GM18508 (cell line): ENCODE results near the gene OGFOD2.

Experiments used
- ATAC-seq: cut with Tn5 transposase; IDR thresholded peaks from one replicate; pipeline ENCODE4 v1.9.1; 2021; ENCODE audit warnings: moderate number of reproducible peaks; ENCODE audit not compliant: insufficient read depth, unreplicated experiment

The OGFOD2 gene

GRCh38 chr12:122985338-122986257 lies 10.6 kb downstream of the OGFOD2 start:
- ATAC-seq: no peak

GRCh38 chr12:122986258-122986871 lies 11.3 kb downstream of the OGFOD2 start:
- no peak for ATAC-seq

DNA sequence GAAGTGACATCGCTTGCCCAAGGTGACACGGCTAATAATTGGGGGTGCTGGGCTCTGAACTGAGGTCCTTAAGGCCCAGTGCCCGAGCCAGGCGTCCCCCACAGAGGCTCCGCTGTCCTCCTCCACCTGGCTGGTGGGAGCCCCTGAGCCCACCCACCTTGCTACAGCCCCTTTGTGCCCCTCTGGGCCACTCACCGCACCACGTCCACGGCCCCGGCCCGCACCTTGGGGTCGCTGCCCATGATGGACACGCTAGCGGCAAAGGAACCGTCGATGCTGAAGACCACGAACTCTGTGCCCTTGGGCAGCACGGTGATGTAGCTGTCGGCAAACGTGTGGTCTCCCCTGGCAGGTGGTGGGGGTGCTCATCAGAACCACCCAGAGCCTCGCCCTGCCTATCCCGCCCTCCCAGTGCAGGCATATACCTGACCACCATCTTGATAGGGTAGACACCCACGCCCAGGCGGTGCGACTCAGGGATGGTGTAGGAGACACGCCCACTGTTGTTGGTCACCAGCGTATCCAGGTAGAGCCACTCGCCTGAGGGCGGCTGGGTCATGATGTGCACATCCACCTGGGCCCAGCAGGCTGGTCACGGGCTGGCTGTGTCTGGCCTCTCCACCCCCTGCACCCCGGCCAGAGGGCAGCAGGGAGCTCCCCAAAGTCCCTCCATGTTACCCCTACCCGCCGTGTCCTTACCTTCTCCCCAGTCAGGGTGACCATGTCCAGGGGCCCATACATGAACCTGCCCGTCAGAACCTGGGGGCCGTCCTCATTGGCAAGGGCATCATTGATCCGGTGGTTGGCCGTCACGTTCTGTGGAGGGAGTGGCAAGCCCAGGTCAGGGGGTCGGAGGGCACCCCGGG lies 12.3 kb downstream of the OGFOD2 start:
- ATAC-seq: no peak

DNA sequence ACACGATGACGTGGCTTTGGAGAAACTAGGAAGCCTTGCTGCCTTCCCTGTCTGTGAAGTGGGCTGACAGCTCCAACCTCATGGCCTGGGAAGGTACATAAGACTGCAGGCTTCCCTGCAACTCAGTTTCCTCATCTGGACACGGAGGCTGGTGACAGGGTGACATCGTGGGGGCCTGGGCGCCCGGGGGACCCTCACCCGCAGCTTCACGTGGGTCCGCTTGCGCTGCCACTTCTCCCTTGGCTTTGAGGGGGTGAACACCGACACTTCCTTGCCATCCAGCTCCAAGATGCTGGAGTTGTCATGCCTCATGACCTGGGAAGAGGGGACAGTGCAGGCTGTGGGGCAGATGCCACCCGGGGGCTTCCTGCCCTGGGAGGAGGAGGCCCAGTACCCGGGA lies 13.0 kb downstream of the OGFOD2 start:
- ATAC-seq: no peak

- no peak for ATAC-seq
These were observed 13.7 kb downstream of the OGFOD2 start for GRCh38 chr12:122988612-122989212.

GRCh38 chr12:122989225-122989839 lies 14.3 kb downstream of the OGFOD2 start:
- ATAC-seq: no peak

DNA sequence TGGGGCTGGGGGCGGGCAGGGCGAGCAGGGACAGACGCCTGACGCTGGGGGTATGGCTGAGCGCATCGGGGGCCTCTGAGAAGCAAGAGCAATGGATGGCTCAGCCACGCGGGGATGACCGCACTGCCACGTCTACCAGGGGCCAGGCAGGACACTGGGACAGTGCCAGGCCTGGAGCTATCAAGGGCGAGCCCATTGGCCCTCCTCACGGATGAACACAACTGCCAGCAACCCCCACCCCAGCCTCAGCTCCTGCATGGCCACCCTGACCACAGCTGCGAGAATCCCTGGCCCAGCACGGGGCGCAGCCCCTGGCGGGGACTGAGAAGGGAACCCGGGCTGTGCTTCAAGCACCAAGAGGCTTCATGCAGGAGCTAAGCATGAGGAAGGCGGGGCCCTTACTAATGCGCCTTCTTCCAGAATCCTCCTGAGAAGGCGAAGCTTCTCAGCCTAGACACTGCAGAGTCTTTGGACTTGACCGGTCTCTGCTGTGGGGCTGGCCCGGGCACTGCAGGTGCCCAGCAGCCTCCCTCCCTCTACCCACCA lies 14.9 kb downstream of the OGFOD2 start:
- no peak for ATAC-seq

GRCh38 chr12:122990561-122990960 lies 15.5 kb downstream of the OGFOD2 start:
- ATAC-seq: no peak

DNA sequence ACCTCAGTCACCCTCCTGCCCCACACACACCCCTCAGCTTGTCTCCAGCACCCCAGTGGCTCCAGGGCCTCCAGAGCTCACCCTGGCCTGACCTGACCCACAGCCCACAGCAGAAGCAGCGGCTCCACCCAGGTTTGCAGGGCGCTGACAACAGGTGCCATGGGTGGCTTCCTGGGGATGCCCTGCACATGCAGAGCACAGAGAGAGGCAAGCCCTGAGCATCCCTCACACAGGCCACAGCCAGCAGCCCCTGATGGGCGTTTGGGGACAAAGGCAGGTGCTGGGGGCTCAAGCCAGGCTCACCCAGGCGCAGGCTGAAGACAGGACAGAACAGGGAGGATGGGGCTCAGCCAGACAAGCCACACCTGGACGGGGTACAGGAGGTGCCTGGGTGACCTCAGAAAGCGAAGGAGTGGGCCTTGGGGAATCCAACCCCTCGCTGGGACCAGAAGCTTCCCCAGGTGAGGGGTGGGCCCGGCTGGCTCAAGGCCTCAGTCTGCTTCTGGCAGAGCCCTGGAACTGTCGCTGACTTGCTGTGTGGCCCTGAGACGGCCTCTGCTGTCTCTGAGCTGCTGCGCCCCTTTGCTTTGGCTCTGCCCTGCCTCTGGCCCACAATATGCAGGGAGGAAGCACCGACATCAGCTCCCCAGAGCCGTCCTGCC lies 16.0 kb downstream of the OGFOD2 start:
- ATAC-seq: no peak

DNA sequence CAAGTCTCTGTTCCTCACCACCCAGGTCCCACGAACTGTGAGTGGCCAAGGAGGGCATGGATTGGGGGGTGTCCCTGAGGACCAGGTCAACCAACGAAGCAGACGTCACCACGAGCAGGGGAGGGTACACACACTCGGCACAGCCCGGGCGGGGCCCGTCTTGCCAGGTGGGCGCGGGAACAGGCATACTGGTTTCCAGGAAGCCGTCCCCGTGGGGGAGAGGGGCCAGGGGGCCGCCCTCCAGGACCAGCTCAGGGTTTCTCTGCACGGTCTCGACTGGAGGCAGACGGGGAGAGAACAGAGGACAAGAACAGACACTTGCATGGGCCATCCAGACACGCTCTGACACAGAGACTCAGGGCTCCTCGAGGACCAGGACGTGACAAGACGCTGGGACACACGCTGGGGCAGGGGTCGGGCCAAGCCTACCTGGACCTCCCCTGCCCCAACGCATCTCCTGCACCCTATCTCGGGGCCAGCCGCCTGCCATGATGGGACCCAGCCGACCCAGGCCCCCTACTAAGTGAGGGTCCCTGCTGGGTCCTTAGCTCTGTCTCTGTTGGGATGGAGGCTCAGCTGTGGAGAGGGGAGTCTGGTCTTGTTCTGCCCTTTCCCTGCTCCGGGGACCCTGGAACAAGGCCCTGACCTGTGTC lies 16.7 kb downstream of the OGFOD2 start:
- ATAC-seq: no peak

GRCh38 chr12:122992386-122992785 lies 17.3 kb downstream of the OGFOD2 start:
- ATAC-seq: no peak

- ATAC-seq: no peak
These were observed 19.2 kb downstream of the OGFOD2 start for GRCh38 chr12:122994140-122994675.

GRCh38 chr12:122994781-122995502 lies 19.9 kb downstream of the OGFOD2 start:
- no peak for ATAC-seq

GRCh38 chr12:122995503-122996187 lies 20.6 kb downstream of the OGFOD2 start:
- ATAC-seq: no peak

DNA sequence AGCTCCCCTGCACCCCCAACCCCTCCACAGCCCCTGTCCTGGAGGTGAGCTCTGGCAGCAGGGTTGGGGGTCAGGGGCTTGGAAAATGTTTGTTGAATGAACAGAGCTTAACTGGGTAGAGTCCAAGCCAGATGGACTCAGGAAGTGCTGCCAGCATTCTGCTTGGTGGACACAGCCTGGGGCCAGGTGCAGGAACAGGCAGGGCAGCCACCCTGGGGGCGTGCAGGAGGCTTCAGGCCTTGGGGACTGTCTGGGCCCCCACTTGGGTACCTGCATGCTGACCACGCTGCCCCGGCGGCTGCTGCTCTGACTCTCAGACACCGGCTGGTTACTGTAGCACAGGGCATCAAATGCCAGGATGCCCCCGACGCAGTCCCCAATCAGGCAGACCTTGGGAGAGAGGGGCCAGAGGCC lies 21.2 kb downstream of the OGFOD2 start:
- no peak for ATAC-seq

- ATAC-seq: no peak
These were observed 21.7 kb downstream of the OGFOD2 start for GRCh38 chr12:122996621-122997342.
